GM19324 (cell line): ENCODE results near the gene CDH24.

Experiments
- ATAC-seq: cut with Tn5 transposase; IDR thresholded peaks from one replicate; pipeline ENCODE4 v1.9.1; 2021; ENCODE audit warnings: mild to moderate bottlenecking, moderate library complexity; ENCODE audit not compliant: unreplicated experiment, low FRiP score

Gene CDH24

GRCh38 chr14:23066855-23067744, 9.8 kb upstream of the CDH24 start:
- no peak for ATAC-seq

GRCh38 chr14:23066368-23066767, 9.0 kb upstream of the CDH24 start:
- no peak for ATAC-seq

DNA sequence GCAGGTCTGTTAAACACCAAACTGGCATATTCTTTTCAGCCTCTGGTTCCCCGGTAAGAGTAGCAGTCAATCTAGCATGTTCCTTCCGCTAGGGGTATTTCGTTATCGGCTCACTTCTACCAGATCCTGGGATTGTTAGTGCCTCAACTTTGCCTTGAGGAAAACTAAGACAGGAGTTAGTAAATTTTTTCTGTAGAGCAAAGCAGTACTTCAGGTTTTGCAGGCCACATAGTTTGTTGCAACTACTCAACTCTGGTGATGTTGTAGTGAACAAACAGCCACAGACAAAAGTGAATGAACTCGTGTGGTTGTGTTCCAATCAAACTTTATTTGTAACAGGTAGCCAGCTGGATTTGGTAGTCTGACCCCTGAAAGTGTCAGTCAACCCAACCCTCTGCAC, 6.3 kb upstream of the CDH24 start:
- no peak for ATAC-seq

DNA sequence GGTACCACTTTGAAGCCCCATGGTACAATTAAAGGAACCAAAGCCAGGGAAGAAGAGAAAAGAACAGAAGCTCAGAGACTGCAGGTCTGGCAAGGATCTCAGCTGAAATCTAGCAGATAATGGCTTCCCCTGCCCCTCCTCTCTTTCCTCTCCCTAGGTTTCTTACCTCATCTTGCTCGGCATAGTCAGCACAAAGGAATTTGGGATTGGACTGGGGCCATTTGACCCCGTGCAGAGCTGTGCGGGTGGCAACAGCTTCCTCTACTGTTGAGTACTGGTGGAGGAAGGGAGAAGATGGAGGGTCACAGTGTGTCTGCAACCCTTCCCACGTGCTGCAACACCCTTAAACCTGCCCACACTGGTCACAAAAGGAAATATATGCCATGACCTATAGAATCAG, 4.7 kb upstream of the CDH24 start:
- ATAC-seq, result no peak

DNA sequence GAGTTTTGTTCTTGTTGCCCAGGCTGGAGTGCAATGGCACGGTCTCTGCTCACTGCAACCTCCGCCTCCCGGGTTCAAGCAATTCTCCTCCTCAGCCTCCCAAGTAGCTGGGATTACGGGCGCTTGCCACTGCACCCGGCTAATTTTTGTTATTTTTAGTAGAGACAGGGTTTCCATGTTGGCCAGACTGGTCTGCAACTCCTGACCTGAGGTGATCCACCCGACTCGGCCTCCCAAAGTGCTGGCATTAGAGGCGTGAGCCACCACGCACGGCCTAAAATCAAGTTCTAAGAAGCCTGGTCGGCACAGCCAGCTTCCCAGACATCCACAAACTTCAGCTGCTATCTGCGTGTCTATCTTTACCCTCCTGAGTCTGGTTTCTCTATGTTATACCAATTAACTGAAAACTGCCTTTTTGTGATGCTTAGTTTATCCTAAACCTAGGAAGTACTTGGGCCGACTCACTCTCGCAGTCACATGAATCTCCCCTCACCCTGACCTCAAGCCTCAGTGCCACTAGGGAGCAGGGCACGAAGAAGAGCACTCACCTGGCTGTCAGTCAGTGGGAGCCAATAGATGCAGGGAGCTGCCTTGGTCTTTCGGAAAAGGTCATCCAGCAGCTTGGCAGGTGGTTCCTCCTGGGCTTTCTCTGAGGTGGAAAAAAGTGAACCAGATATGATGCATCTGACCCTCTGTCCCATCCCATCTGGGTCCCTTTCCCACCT, 3.4 kb upstream of the CDH24 start:
- no peak for ATAC-seq

GRCh38 chr14:23058654-23059504, 1.6 kb upstream of the CDH24 start:
- no peak for ATAC-seq

DNA sequence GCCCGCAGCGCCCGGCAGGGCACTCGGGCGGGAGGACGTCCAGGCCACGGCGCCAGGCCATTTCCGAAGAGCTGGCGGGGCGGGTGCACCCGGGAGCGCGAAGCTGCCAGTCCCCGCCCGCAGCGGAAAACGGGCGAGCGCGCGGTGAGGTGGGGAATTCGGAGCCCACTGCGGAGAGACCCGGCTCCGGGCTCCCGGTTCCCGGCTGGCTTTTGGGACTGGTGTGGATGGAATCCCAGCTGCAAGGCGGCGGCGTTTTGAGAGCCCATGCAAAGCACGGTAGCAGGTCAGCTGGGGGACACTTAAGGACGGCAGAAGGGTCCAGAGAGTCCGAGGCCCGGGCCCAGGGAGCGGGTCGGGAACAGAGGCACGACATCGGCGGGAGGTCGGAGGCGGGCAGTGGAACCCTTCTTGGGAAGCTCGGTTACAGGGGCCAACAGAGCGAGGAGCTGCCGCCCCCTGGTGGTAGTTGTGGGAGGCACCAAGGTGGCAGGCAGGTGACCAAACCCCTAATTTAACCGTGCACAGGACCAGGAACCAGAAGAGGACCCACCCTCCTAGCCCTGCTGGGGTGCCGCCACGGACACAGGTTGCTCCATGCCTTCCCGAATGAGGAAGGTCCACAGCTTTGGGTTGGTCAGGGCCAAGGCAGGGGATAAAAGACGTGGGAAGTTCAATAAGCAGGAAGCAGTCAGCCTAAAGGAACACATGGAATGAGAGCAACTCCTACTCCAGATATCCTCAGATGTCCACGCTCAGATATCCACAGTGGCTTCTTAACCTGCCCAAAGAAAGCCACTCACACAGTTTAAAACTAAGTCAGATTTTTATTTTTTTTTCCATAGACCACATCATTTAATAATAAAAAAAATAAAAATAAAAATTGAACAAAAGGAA, 685 bp upstream of the CDH24 start:
- peak; percentile 49 for ATAC-seq

GRCh38 chr14:23056145-23056955, 970 bp downstream of the CDH24 start:
- peak; percentile 32 for ATAC-seq

DNA sequence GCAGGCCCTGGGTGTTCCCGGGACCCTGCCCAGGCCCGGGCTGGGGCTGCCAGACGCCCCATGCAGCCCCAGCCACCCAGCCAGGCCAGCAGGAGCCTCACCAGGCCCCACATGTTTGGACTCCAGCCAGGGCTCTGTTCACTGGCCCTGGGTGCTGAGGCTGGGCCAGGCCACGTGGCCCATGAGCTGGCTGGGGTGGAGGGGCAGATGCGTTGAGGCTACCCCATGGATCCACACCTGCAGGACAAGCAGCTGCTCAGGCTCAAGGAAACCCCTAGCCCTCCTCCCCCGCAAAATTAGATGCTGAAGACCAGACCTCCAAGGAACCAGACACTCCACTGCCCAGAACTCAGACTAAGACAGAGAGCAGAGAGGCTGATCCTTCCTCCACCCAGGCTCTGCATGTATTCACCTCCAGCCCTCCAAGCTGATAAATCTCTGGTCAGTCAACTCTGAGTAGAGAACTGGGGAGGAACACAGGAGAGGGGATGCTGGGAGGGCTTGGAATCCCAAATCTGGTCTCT, 1.6 kb downstream of the CDH24 start:
- no peak for ATAC-seq

DNA sequence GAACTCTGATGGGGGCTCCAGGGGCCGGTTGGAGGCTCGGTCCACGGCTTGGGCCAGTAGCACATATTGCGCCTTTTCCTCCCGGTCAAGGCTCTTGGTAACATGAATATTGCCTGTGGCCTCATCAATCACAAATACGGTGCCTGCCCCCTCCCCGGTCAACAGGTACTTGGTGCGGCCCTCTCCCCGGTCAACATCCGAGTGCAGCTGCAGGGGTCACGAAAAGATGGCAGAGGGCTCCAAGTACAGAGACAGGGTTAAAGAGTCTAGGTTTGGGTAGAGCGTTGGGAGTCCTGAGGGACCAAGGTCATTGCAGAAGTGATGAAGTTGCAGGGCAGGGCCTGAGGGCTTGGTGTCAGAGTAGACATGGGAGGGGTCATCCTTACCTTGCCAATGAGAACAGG, 2.2 kb downstream of the CDH24 start:
- ATAC-seq, result no peak

DNA sequence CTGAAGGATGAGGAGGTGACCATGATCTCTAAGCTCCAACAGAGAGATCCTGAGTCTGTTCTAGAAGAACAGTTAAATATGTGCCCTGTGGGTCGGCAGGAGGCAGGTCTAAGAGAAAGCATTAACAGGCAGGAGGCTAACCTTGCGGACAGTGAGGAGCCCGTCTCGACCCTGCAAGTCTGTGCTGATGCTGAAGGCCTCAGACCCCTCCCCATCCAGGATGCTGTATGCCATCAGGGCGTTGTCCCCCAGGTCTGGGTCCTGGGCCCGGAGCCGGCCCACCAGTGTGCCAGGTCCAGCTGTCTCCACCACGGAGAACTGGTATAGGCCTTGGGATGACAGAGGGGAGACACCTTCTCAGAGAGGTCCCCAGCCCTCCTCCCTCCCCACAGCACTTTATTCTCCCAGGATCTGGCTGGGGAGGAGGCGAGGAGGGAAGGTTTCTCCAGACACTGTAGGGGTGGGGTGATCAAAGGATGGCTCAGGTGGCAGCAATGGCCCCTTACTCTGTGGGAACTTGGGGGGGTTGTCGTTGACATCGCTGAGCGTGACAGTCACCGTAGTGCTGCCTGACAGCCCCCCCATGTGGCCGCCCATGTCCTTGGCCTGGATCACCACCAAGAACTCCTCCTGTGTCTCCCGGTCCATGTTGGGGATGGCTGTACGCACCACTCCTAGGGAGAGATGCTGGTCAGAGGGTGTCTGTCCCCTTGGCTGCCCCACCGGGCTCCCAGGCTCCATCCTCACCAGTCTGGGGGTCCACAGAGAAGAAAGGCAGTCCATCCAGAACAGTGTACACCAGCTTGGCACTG, 3.1 kb downstream of the CDH24 start:
- no peak for ATAC-seq

DNA sequence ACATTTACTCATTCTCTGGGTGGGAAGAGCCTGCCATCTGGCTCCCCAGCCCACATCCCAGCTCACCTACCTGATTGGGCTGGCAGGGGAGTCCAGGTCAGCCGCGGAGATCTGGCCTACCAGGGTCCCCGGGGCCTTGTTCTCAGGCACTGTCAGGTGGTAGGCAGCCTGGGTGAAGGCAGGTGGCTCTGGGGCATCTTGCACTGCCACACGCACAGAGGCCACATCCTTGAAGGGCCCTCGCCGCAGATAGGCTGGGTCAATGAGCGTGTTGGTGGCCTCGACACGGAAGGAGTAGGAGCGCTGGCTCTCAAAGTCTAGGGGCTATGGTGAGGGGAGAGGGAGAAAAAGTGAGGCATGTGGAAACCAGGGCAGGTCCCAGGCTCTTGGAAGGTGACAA, 3.9 kb downstream of the CDH24 start:
- no peak for ATAC-seq

DNA sequence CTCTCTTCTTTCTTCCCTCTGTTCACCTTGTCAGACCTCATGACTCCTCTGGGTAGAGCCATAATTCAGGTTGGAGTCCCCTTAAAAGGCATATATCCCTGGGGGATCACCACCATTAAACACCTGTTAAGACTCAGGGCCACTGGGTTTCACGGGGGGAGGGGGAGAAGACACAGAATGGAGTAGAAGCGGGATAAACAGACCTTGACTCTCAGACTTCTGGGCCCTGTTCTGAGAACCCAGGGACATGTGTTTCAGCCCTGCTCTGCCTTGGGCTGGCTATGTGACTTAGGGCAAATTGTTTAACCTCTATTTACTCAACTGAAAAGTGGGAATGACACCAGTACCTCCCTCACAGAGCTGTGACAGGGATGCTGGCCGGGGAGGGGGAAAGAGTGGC, 4.6 kb downstream of the CDH24 start:
- ATAC-seq, result no peak

- ATAC-seq, result no peak
Observed at GRCh38 chr14:23052182-23052623, 5.1 kb downstream of the CDH24 start.

- no peak for ATAC-seq
Observed at GRCh38 chr14:23051141-23052057, 5.9 kb downstream of the CDH24 start.

DNA sequence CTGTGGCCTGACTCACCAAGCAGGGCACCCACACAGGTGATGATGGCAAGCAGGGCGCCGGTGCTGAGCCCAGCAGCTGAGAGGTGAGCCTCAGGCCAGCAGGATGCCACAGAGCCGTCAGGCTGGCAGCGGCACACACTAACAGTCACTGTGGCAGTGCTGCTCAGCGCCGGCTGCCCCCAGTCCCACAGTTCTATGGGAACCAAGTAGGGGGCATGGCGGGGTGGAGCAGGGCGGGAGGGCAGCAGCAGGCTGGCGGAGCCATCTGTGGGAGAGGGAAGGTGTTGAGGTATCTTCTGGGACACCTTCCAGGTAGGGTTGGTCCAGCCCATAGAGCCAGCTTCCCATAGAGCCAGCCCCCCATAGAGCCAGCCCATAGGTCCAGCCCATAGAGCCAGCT, 8.3 kb downstream of the CDH24 start:
- ATAC-seq, result no peak
